Heart left ventricle (tissue), 13 donors: ENCODE data around the gene NCAPH2.

Source experiments
- CTCF ChIP-seq, 12 donors: fragments of 200-600 bp; sonication (generic) in 4 of 12; IDR thresholded peaks; one replicate each; pipeline versions ENCODE4 v1.5.0 to v1.8.0; 2018 to 2022; ENCODE audit warnings: antibody characterized with exemption in 12 of 12, mild to moderate bottlenecking in 5 of 12
- POLR2A ChIP-seq, 2 donors: fragments of 450-650 bp; IDR thresholded peaks; one replicate each; pipeline ENCODE4 v1.6.1; 2017; ENCODE audit warnings: antibody characterized with exemption in 2 of 2, mild to moderate bottlenecking in 2 of 2, moderate library complexity in 2 of 2
- donor health status: ischemic (EF 13 %, LVEDD 7.1; RV severe dilation, severe dysfunction).
- donor health status: DM: no; HTN: yes; CAD: no.
- donor health status: DM: no; HTN: no; CAD: no.
- donor health status: ischemic (EF 25% LVEDD 6.9; RV normal size, moderate dysfunction).
- donor health status: ischemic (EF 25% LVEDD 5.7; RV mildly dilated, moderate dysfunction).
- donor health status: ischemic (EF 35%, LVEDD 5.7; RV mildly dilated, moderate dysfunction).
- donor health status: nonischemic (EF 11% LVEDD 7.7; RV severe dilation, severe dysfunction).
- donor health status: DM: yes; HTN: yes; CAD: no.
- donor health status: PGD.
- donor health status: ischemic (EF 29% LVEDD 5.4; RV normal size, mild dysfunction).
- donor health status: nonischemic (EF 23%, LVEDD 6.1; RV moderate dilation, normal function).

GRCh38 chr22:50569896-50570535 is 62.0 kb downstream of the NCAPH2 start:
- TF ChIP-seq CTCF (IDR thresholded peaks at IDR 0.05) = no peak
- no peak for TF ChIP-seq POLR2A (IDR thresholded peaks at IDR 0.05)
